ENCODE measurements around the gene CALCB.

CALCB gene

GRCh38 chr11:15074206-15075161 is 1.1 kb downstream of the CALCB start:
- DNase-seq = peak; percentile 82

- no peak for DNase-seq
Observed at GRCh38 chr11:15075162-15075526, 1.8 kb downstream of the CALCB start.

- no peak for DNase-seq
Observed at GRCh38 chr11:15091175-15091574, 17.8 kb downstream of the CALCB start.

- no peak for DNase-seq
Observed at GRCh38 chr11:15091625-15092024, 18.2 kb downstream of the CALCB start.

DNA sequence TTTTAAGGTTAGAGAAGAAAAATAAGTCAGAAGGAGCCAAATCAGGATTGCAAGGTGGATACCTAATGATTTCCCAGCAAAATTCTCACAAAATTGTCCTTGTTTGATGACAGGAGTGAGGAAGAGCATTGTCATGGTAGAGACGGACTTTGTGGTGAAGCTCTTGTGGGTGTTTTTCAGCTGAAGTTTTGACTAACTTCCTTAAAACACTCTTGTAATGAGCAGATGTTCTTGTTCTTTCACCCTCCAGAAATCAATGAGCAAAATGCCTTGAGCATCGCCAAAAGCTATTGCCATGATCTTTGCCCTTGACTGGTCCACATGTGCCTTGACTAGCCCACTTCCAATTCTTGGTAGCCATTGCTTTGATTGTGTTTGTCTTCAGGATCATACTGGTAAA is 20.0 kb downstream of the CALCB start:
- no peak for DNase-seq

- no peak for DNase-seq
Observed at GRCh38 chr11:15095736-15096228, 22.4 kb downstream of the CALCB start.

- no peak for DNase-seq
Observed at GRCh38 chr11:15097411-15097810, 24.0 kb downstream of the CALCB start.

DNA sequence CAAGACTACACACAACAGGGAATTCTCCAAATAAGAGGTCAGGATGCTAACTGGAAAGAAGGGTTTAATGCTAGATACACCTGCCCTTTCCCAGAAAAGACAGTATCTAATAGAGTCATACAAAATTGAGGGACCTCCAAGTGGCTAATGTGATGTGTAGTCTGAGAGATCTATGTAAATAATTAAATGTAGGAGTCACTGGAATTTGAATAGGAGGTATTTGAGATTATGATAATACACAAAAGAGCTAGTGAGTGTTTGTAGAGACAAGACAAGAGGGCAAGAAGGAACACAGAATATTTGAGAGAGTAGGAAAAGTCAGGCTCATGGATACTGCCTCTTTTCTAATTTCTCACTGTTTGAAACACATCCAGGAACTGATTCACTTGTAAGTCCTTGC is 25.9 kb downstream of the CALCB start:
- DNase-seq = no peak

DNA sequence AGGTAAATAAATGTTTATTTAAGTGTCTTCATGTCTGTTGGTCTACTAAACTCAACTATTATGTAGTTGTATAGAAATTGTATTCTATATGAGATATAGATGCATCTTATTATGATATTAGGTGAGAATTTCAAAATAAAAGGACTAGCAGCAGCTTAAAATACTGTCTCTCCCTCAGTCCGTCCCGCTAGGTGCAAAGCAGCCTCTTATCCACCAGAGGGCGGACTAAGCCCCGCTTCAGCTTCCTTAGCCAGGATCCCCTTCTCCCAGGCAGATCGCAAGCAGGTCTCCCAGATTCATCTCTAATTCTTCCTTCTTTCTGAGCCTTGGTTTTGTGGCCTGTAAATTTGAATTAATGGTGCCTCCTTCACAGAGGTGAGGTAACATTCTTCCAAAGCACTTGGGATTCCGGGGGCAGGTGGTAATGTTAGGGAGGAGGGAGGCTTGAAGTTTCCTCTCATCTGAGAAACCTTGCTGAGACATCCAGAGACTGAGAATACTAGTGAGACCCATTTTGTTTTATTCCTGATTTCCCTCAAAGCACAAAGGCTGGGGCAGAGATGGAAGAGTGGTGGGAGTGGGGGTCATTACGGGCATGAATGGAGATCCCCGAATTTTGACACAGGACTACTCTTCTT is 27.8 kb downstream of the CALCB start:
- peak; percentile 64 for DNase-seq

GRCh38 chr11:15104166-15104565 is 30.8 kb downstream of the CALCB start:
- no peak for DNase-seq

- DNase-seq = no peak
Observed at GRCh38 chr11:15106201-15106965, 33.0 kb downstream of the CALCB start.

GRCh38 chr11:15107730-15108515 is 34.5 kb downstream of the CALCB start:
- DNase-seq = no peak

DNA sequence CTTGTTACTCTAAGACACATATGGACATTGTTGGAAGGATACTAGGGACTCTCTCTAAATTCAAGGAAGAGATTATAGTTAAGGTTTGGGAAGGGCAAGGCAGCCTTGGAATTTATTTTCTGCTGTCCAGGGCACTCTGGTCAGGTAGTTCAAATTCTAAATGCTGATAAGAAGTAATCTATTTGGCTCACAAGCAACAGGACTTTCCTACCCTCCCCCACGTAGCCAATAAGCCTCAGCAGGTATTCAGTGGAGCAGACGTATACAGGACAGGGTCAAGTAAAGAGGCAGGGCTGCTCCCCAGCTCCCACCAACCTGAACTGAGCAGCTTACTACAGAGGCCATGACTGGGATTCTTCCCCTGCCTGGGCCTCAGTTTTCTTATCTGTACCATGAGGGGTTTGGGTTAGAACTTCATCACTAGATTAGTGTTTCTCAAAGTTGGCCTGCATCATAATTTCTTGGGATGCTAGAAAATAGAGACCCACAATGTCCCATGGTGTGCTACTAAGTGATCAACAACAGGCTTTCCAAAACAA is 35.3 kb downstream of the CALCB start:
- DNase-seq = no peak

DNA sequence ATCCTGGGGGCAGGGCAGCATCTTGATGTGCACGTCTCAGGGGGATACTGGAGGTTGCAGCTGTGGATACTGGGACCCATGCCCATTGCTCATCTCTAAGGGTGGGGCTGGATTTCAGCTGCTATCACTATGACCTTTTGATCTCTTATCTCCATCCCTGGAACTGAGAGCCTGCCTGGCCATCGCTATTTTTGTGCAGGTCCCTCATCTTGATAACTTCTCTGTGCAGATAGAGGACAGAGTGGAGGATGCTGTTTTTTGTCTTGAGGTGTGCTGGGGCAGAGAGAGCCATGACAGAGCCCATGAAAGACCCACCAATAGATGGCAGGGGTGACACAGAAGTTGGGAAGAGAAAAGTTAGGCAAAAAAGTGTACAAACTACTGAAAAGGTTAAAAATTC is 36.2 kb downstream of the CALCB start:
- no peak for DNase-seq

DNA sequence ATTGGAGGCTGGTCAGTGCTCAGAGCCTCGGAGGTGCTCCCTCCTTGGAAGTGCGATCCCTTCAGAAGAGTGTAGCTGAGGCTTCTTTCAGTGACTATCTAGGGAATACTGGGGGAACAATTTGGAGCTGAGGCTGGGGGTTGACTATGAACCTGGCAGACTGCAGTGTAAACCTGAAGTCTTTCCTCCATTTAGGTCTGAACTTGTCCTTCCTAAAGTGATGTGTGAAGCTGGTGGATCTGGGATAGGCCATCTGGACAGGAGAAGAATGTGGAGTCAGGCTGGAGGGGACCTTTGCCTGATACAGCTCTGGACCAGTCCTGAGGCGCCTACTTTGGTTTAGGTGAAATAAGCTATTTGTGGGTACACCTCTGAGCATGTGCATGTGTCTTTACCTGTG is 37.8 kb downstream of the CALCB start:
- no peak for DNase-seq

DNA sequence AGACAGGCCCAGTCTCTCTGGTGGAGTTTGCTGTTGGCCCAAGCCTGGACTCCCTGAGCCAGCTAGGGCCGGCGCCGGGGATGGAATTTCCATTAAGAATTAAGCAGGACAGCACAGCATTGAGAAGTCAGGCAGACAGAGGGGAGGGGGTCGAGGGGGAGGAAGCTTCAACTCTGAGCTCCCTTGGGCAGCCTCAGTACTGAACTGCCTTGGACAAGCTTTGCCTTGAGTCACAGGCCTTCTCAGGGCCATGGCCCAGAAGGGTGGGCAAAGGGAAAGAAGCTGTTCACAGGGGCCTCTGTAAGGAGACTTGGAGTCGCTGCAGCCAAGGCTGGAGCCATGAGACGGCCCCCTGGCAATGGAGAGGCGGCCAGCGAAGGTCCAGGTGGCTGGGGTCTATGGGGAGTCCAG is 38.7 kb downstream of the CALCB start:
- no peak for DNase-seq

- no peak for DNase-seq
Observed at GRCh38 chr11:15113381-15113780, 40.0 kb downstream of the CALCB start.

DNA sequence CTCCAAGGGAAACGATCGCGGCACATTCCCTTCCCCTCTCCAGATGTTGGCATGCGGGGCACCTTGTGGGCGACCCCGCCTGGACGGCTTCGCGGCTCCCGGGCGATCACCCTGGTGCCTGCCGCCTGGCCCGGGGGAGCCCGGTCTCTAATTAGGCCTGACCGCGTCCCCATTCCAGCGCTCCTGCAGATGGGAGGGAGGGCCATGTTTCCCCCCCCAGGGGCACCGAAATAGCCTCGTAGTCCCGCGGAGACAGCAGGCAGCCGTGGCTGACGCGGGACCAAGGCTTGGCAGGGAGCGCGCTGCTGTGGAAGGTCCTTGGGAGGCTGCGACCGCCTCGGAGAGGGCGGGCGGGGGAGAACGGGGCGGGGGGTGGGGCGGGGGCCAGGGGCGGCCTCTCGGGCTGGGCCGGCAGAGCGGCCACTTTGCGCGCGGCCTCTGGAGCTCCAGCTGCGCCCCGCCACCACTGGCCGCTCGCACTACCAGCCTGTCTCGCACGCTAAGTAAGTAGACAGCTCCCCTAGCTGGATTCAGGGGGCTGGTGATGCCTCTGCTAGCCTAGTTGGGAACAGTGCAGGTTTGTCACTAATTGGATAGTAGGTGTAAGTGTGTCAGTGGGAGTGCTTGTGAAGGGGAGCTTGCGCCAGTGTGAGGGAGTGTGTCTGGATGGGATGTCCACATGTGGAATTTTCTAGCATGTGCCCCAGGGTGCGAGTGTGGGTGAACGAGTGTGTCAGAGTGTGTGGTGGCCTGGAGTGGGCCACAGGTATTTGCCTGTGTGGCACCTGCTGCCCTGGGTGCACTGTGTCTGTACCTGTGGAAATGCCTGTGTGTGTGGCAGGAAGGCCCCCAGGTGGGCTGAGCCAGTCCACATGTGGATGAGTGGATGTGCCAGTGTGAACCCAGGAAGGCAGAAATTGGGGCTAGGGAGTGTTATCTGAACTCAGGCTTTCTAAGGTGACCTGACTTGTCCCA is 41.4 kb downstream of the CALCB start, which contains the start of gene INSC:
Gene INSC, plus strand, starts transcription at position 423 of the 975 bp plus-strand sequence. CDS start 34,252 bp downstream, outside the sequence.
- DNase-seq = peak; percentile 9

DNA sequence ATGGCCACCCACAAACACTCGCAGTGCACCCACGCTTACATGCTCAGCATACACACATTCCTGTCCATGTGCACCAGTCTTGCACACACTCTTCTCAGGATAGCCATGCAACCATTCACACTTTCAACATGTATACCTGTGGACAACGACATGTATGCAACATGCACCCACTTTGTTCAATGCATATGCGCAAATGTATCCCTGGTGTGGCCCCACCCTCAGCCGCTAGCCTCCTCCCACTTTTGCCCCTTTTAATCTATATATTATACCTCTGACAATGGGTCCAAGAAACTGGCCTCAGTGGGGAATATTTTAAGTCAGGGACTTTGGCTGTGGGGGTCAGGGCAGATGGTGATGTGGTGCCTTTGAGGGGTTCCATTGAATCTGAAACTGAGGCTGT is 42.3 kb downstream of the CALCB start:
- DNase-seq = no peak

- DNase-seq = no peak
Observed at GRCh38 chr11:15117751-15118150, 44.4 kb downstream of the CALCB start.

DNA sequence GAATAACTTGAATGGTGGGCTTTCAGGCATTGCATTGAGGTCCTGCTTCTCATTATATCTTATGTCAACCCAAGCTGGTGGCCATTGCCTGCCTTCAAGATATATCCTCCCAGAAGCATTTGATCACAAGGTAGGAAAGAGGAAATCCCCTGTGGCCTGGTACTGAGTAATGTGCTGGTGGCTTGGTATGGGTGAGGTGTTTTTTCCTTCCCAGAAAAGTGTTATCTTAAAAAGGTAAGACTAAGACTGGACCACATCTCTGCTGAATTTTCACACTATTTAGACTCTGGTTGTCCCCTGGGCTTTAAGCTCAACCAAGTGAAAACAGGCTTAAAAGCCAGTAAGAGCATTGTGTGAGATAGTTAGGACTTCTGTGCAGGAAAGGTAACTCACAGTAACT is 45.0 kb downstream of the CALCB start:
- no peak for DNase-seq
